EL (cell line): Measurements from ENCODE around the gene MNS1.
"Not testable (repeated sequence)": the region's sequence is repeated elsewhere in the genome, so short reads cannot be mapped to it uniquely, and the experiment has no call there.

ENCODE experiments used
- DNase-seq: peaks from one replicate; pipeline ENCODE4 v3.0.0-alpha.2; 2016

Gene MNS1

GRCh38 chr15:56442354-56442753 lies 22.6 kb downstream of the MNS1 start:
- DNase-seq = no peak

GRCh38 chr15:56440214-56440770 lies 24.6 kb downstream of the MNS1 start:
- DNase-seq = peak; percentile 0

GRCh38 chr15:56432304-56432703 lies 32.6 kb downstream of the MNS1 start:
- no peak for DNase-seq

- peak; percentile 23 for DNase-seq
Measured at GRCh38 chr15:56428821-56429458, 36.0 kb downstream of the MNS1 start.

GRCh38 chr15:56425976-56426375 lies 39.0 kb downstream of the MNS1 start:
- DNase-seq = no peak

- DNase-seq = no peak
Measured at GRCh38 chr15:56425276-56425675, 39.7 kb downstream of the MNS1 start.

GRCh38 chr15:56413114-56413733 lies 51.7 kb downstream of the MNS1 start:
- DNase-seq = not testable (repeated sequence)

GRCh38 chr15:56411122-56411749 lies 53.7 kb downstream of the MNS1 start:
- DNase-seq = peak; percentile 1

- DNase-seq = no peak
Measured at GRCh38 chr15:56410721-56411120, 54.2 kb downstream of the MNS1 start.

GRCh38 chr15:56399209-56399608 lies 65.7 kb downstream of the MNS1 start:
- not testable (repeated sequence) for DNase-seq

GRCh38 chr15:56397325-56397724 lies 67.6 kb downstream of the MNS1 start:
- not testable (repeated sequence) for DNase-seq

GRCh38 chr15:56394909-56395308 lies 70.0 kb downstream of the MNS1 start:
- DNase-seq = no peak

GRCh38 chr15:56393277-56393676 lies 71.7 kb downstream of the MNS1 start:
- DNase-seq = no peak

- DNase-seq = peak; percentile 30
Measured at GRCh38 chr15:56390739-56391267, 74.1 kb downstream of the MNS1 start.

GRCh38 chr15:56385908-56386307 lies 79.0 kb downstream of the MNS1 start:
- no peak for DNase-seq

- DNase-seq = no peak
Measured at GRCh38 chr15:56383010-56383409, 81.9 kb downstream of the MNS1 start.
